Stimulated activated CD8-positive, alpha-beta memory T cell treated with anti-CD3 and anti-CD28 coated beads, Interleukin-2, amount 100 ng/mL, for 1 hour (primary cell): ENCODE data around the gene KCNB1.
"Not testable (repeated sequence)": the region's sequence is repeated elsewhere in the genome, so short reads cannot be mapped to it uniquely, and the experiment has no call there.

ENCODE experiments used
- DNase-seq, 2 donors: peaks; one replicate each; pipeline ENCODE4 v3.0.0-alpha.2; 2020; ENCODE audit warnings: low read depth in 2 of 2

KCNB1 gene

DNA sequence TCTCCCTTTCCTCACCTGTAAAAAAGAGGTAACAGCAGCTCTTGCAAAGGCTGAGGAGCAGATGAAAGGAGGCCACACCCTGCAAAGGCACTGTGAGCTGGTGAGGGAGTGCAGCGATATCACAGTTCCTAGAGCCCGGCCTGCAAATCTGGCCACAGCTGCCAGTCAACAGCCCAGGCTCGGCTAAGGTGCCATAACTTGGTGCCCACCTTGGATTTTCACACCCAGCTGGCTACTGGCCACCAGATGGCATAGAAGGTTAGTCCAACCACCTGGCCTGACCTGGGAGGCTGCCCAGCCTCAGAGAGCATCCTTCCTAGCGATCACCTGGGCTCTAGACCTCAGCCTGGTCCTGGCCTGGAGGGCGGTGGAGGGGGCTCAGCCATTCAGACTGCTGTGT, 46.8 kb downstream of the KCNB1 start:
- DNase-seq, result no peak

DNA sequence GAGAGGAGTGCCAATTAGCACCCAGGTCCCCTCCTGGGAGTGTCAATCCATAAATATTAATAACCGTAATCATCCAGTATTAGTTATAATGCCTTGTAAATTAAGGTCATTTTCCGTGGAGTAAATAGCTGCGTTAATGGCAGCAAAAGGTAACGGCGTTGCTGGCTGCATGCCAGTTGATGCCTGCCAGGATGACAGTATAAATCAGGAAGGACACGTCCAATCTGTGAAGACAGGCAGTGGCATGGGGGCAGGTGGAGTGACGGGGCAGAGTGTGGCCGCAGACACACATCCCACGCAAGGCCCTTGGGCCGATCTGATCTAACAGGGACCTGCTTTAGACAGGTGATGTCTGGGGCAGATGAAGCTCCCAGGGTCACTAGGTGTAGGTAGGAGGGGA, 49.1 kb downstream of the KCNB1 start:
- no peak for DNase-seq

- DNase-seq, result no peak
Measured at GRCh38 chr20:49432550-49432949, 49.9 kb downstream of the KCNB1 start.

DNA sequence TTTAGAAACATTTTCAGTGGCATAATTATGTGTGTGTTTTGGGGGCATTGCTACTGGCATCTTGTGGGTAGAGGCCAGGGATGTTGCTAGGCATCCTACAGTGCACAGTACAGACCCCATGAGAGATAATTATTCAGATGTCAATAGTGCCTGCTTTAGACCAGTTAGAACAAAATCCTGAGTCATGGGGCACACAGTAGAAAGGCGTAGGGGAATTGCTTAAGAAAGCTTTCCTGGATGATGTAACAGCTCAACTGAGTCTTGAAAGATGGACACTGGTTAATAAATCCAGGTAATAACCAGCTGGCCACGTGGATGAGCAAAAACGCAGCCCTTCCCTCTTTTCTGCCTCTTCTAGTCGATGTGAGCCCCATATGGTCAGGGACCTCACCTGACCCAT, 51.1 kb downstream of the KCNB1 start:
- DNase-seq, result no peak

DNA sequence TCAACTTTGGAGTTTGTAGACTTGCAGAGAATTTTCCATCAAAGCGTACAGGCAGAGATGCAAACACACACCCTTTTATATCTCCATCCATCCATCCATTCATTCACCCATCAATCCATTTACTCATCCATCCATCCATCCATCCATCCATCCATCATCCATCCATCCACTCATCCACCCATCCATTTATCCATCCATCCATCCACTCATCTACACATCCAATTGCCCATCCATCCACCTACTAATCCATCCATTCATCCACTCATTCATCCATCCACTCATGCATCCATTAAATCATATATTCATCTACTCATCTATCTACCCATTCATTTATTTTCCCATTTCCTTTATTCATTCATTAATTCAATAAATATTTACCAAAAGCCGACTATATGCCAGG, 52.1 kb downstream of the KCNB1 start:
- DNase-seq, result no peak

DNA sequence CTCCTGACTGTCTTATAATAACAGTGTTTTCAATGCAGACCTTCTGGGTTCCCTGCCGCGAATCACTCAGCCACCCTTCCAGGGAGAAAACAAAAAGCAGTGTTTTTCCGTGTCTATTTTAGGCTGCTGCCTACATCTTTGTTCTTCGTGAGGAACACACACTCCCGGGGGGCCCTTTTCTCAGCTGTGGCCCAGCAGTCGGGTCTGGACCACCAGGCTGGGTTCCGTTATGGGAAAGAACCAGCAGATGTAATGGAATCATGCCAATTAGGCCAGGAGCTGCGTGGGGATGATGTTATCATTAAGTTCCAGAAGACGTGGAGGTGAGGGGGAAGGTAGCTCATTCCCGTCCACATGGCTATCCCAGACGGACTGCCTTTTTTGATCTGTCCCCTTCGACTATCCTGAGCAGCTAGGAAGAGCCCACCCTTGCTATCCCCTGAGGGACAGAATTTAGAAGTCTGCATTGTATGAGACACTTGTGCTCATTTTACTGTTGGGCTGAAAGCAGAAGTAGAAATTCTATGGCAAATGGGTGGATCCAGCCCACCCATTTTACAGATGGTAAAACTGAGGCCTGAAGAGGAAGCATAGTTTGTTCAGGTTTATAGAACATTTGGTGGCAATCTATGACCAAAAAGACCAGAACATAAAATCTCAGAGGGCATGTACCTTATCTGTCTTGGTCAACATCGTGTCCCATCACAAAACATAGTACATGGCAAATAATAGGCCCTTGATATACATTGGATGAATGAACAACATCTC, 54.5 kb downstream of the KCNB1 start:
- no peak for DNase-seq

DNA sequence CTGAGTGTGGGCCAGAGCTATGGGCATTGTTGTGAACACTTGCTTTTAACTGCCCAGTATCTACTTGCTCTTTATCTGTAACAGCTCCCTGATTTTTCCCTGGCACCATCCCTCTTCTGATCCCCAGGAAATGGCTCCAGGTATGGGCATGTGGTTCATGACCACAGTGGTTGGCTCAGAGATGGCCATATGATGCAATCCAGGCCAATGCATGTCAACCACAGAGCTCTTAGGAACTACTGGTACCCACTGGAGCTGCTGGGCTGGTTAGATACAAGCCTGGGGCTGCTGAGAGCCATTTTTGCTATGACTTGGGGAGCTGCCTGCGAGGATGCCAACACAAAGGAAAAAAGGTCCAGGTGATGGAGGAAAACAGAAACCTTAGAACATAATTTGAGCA, 55.6 kb downstream of the KCNB1 start:
- DNase-seq, result no peak

DNA sequence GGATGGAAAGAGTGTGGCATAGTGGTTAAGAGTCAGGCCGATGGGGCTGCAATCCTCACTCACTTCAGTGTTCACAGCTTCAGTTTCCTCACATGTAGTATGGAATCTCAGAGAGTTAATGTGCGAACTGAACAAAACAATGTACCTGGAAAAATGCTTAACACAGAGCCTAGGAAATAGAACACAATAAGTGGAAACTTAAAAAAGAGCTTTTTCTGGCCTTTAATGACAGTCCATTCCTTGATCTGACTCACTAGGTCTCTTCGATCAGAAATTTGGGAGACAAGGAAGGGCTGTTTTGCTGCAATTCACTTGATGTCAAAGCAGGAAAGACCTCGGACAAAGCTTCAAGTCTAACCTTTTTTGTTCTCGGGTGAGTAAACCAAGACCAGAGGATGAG, 56.1 kb downstream of the KCNB1 start:
- DNase-seq, result no peak

- no peak for DNase-seq
Measured at GRCh38 chr20:49424536-49424935, 57.9 kb downstream of the KCNB1 start.

GRCh38 chr20:49422161-49422560, 60.3 kb downstream of the KCNB1 start:
- no peak for DNase-seq

GRCh38 chr20:49420811-49421295, 61.6 kb downstream of the KCNB1 start:
- DNase-seq, result no peak

DNA sequence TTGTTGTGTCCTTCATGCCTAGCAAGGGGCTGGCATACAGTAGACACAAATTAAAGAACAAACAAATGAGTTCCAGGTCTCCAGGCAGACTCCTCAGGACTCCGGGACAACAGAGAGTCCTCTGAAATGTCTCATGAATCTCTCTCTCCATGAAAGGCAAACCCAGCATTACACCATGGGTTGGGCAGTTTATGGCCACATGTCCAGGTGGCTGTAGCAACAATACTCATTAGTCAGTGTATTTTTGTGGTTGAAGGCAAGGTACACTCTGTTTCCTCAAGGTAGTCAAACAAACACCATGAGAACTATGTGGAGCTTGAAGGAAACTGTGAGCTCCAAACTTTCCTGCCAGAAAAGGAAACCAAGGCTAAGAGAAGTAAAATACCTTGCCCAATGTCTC, 62.2 kb downstream of the KCNB1 start:
- no peak for DNase-seq

- DNase-seq, result no peak
Measured at GRCh38 chr20:49419785-49420184, 62.7 kb downstream of the KCNB1 start.

DNA sequence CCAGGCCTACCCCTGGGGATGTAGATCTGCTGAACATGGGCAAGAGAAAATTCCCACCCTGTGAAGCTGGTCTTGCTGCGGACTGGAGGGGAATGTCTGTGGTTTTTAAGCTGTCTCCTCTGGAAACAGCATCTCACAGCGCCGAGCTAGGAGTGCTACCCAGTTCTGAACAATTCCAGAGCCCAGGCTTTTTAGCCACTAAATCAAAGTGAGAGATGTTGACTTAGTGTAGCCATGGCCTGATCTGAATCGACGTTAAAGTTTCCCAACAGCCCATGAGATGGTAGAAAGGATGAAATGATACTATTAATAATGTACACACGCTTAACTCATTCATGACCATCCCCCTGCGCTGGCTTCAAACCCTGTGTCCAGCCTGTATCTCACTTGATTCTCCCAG, 63.7 kb downstream of the KCNB1 start:
- no peak for DNase-seq

GRCh38 chr20:49417843-49418555, 64.5 kb downstream of the KCNB1 start:
- DNase-seq, result no peak

DNA sequence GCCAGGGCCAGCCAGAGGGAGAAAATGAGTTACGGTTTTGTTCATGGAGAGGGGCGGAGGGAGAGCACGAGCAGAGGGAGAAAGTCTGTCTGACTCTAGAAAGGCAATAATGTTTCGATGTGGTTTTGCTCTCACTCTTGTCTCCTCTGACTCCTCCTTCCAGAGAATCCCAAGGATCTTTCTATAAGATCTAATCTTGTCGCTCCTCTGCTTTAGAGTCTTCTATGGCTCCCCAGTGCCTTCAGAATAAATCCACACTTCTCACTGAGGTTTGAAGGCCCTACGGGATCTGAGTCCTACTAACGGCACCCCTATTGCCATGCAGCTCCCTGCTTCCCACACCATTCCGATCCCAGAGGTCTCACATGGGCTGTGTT, 66.8 kb downstream of the KCNB1 start:
- no peak for DNase-seq

DNA sequence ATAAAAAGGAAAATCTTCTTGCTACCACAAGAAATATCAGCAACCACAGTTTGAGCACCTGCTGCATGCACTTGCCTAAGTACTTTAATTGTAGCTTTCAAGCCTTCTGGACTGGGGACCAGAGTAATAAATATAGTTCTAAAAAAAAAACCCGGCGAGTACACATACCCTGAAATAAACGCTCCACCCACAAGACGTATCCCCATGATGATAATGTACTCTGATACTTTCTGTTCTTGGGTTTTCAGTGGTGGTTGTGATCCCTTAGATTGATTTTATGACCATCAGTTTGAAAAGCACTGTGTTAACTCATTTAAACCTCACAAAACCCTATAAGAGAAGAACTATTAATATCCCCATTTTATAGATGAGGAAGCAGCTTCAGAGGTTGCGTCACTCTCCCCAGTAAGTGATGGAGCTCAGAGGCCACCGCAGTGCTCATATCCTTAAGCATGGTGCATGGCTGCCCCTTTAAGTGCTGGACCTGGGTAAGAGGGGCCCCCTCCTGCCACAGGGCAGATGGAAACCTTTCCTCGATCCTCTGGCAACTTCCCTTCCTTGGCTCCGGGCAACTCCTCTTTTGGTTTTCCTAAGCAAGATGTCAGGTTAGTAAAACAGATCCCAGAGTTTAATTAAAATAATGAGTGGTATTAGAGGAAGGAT, 67.3 kb downstream of the KCNB1 start:
- no peak for DNase-seq

DNA sequence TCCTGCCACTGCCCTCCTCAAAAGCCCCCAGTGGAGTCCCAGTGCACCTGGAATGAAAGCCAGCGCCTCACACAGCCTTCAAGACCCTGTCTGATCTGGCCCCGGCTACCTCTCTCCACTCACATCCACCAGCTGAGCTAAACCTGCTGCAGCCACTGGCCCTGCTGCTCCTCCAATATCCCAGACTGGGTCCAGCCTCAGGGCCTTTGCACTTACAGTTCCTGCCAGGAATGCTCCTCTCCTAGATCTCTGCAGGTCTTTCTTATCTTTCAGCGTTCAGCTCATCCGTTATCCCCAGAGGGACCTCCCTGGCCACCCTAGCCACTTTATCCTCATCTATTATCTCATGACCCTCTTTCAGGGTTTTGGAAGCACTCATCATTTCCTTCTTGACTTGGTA, 68.8 kb downstream of the KCNB1 start:
- no peak for DNase-seq

DNA sequence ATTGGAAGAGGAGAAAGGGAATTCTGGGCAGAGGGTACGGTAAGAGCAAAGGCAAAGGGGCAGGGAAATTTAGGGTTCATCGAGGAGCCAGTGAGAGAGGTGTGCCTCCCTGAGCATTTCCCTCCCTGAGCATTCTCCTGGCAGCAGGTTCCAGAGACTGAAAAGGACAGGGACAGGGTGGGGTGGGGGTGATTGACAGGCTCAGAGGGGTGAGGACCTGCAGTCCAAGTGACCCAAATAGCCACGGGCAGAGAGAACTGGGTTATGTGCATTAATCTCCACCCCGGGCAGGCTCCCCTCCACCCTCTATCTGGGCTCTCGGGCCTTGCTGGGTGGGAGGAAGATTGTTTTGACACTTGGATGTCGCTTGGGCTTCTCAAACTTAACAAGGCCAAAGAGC, 69.5 kb downstream of the KCNB1 start:
- no peak for DNase-seq

GRCh38 chr20:49412254-49412653, 70.2 kb downstream of the KCNB1 start:
- DNase-seq, result no peak

GRCh38 chr20:49411221-49411925, 71.1 kb downstream of the KCNB1 start:
- no peak for DNase-seq

- DNase-seq, result not testable (repeated sequence)
Measured at GRCh38 chr20:49409975-49410621, 72.4 kb downstream of the KCNB1 start.
